GM12801 (cell line): ENCODE results near the gene ARHGEF4.

ENCODE experiments used
- TF ChIP-seq, protein P1 (sequence below): IDR thresholded peaks from one replicate; pipeline ENCODE4 v1.5.1; 2011; ENCODE audit warnings: control low read depth; ENCODE audit not compliant: insufficient read length; ENCODE audit errors: extremely low read depth

The ARHGEF4 gene

DNA sequence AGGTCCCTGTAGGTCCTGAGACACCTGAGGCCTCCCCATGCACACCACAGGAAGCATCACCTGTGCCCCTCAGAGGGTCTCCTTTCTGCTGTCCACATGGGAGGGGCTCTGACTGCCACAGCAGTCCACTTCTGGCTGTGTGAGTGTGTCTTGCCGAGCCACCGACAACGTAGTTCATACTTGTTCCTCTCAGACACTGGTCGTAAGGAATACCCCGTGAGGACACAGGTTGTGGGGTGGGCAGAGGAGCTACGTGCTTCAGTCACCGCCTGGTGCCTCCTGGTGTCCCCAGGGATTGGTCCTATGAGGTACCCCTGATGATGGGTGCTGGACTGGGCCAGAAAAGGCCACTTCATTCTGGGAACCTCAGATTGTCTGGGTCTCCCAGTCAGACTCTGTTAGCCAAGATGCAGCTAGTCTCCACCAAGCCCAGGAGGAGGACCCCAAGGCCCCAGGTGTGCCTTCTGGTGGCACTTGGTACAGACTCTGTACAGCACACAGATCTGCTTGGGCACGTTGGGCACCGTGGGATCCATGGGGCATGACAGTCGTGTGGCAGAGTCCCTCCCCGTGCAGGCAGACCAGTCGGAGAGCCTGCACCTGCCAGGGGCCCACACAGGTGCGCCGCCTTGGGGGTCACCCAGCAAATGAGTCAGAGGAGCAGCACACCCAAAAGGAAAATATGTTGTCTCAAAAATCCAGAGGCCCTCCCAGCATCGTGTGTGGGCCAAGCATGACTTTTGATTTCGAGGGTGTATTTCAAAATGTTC, 2.5 kb downstream of the ARHGEF4 start:
- TF ChIP-seq, protein P1, sequence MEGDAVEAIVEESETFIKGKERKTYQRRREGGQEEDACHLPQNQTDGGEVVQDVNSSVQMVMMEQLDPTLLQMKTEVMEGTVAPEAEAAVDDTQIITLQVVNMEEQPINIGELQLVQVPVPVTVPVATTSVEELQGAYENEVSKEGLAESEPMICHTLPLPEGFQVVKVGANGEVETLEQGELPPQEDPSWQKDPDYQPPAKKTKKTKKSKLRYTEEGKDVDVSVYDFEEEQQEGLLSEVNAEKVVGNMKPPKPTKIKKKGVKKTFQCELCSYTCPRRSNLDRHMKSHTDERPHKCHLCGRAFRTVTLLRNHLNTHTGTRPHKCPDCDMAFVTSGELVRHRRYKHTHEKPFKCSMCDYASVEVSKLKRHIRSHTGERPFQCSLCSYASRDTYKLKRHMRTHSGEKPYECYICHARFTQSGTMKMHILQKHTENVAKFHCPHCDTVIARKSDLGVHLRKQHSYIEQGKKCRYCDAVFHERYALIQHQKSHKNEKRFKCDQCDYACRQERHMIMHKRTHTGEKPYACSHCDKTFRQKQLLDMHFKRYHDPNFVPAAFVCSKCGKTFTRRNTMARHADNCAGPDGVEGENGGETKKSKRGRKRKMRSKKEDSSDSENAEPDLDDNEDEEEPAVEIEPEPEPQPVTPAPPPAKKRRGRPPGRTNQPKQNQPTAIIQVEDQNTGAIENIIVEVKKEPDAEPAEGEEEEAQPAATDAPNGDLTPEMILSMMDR: no peak

DNA sequence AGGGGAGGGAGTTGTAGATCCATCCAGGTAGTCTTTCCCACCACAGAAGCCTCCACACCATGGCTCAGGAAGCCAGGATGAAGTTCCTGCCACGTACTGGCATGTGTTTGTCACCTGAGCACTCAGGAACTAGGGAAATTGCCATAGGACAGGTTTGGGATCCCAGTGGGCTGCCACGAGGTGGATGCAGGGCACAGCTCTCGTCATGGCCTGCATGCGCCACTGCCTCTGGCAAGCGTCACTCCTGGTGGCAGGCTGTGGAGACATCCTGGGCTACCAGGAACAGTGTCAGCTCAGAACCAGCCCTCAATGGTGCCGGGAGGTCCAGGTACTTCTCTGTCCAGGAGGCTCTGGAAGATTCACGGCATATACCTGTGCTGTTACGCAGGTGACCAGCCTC, 3.8 kb downstream of the ARHGEF4 start:
- TF ChIP-seq, protein P1: no peak

DNA sequence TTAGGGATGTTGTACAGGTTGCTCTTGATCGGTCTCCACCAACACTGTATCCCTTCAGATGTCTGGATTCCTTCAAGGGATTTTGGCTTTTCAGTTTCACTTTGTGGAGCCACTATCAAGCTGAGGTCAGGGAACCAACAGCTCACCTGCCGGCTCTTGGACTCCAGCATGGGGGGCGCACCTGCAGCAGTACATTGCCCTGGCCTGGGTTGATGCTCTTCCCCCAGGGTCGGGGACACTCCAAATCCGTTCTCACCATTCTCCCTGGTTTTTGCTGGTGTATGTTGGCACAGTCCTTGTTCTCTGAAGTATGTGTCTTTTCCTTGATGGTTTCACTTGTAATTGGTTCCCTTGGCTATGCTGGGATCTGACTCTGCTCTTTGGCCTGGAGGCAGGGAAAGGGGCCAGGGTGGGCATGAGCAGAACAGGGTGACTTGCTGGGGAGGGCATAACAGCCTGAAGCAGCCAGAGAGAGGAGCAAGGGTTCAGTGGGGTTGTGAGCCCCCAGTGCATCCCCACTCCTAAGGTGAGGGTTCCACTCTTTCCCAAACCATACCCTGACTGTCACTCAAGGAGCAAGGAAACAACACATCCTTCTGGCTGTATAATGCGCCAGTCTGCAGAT, 5.1 kb downstream of the ARHGEF4 start:
- TF ChIP-seq, protein P1: no peak

DNA sequence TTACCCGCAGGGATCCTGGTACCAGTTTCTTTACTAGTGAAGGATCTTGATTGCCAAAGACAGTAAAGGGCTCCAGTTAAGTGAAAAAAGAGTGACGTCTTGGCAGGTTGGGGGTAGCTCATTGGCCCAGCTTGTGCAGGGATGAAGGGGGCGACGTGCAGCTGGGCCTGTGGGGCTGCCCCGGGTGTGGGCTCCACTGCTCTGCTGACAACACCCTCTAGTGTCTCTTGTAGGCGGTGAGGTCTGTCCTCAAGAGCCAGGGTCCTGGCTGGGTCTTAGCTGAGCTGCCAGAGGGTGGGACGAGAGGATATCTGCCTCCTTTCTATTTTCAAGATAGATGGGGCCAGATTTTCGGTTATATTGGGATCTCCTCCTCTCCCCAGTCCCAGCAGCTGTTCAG, 6.1 kb downstream of the ARHGEF4 start:
- TF ChIP-seq, protein P1: no peak

DNA sequence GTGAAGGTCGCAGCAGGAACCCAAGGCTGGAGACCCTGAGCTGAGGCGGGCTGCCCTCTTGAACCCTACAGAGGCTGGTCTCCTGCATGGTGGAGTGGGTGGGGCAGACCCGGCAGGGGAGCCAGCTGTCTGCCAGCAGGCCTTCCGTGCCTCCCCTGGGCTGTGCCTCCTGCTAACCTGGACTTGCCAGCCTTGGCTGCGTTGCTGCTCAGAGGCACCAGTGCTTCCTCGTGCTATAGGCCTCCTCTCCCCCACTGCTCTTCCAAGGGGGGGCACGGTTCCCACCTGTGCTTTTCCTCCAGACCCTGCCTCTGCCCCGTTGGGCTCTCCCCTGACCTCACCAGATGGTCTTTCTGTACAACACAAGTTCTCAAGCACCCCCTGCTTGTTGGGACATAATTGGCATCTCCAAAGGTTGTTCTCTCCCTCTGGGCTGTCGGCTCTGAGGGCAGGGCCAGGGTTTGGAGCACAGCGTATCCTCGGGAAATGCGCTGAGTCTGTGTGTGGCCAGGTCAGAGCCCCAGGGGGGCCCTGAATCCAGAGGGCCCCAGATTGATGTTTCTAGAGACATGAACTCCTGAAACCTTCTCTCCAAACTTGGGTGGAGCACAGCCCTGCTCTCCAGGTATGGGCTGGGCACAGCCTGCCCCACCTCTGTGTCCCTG, 6.7 kb downstream of the ARHGEF4 start:
- TF ChIP-seq, protein P1: no peak

DNA sequence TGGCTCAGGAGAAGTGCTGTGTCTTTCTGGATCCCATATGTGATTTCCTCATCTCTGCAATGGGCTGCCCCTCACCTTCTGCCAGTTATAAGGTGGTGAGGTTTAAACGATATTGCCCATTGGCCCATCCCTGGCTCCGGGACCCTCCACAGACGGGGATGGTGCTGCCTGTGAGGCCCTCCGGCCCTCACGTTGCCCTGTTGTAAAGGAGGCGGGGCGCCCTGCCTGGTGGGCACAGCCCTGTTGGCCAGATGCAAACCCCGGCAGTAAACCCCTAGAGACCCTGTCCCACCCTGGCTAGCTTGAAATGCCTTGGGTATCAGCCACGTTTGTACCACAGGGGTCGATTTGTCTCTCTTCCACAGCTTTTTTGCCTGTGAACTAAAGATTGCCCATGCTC, 7.4 kb downstream of the ARHGEF4 start:
- TF ChIP-seq, protein P1: no peak

DNA sequence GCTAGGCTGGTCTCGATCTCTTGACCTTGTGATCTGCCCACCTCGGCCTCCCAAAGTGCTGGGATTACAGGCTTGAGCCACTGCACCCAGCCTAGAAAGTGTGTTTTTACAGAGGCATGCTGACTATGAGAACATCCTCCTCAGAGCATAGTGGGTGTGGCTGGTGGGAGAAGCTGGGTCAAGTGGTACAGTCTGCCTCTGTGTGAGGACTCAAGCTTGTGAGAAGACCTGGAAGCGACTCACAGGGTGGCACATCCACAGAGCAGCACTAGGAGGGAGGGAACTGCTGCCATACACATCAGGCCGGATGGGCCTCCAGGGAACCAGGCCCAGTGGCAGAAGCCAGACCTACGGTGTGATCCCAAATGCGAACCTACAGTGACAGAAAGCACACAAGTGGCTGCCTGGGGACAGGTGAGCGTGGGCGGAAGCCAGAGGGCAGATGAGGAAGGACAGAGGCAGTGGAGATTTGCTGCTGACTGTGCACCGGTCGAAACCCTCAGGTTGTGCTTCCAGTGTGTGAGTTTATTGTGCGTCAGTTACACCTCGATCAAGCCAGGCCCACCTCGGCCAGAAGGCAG, 8.9 kb downstream of the ARHGEF4 start:
- TF ChIP-seq, protein P1: no peak
